ENCODE results near the gene SPEF2. TPM values are rescaled to one million over a fixed set of nuclear protein-coding genes. Genes with fewer than 3 reads are reported as not detected.

The SPEF2 gene, protein sequence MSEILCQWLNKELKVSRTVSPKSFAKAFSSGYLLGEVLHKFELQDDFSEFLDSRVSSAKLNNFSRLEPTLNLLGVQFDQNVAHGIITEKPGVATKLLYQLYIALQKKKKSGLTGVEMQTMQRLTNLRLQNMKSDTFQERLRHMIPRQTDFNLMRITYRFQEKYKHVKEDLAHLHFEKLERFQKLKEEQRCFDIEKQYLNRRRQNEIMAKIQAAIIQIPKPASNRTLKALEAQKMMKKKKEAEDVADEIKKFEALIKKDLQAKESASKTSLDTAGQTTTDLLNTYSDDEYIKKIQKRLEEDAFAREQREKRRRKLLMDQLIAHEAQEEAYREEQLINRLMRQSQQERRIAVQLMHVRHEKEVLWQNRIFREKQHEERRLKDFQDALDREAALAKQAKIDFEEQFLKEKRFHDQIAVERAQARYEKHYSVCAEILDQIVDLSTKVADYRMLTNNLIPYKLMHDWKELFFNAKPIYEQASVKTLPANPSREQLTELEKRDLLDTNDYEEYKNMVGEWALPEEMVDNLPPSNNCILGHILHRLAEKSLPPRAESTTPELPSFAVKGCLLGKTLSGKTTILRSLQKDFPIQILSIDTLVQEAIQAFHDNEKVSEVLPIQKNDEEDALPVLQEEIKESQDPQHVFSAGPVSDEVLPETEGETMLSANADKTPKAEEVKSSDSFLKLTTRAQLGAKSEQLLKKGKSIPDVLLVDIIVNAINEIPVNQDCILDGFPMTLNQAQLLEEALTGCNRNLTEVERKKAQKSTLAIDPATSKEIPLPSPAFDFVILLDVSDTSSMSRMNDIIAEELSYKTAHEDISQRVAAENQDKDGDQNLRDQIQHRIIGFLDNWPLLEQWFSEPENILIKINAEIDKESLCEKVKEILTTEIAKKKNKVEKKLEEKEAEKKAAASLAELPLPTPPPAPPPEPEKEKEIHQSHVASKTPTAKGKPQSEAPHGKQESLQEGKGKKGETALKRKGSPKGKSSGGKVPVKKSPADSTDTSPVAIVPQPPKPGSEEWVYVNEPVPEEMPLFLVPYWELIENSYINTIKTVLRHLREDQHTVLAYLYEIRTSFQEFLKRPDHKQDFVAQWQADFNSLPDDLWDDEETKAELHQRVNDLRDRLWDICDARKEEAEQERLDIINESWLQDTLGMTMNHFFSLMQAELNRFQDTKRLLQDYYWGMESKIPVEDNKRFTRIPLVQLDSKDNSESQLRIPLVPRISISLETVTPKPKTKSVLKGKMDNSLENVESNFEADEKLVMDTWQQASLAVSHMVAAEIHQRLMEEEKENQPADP (N-terminal part only)
- total RNA-seq (2013; cell fraction: nucleolus; rRNA removed) = 7.4 and 11.3 TPM in 2 replicates
- total RNA-seq (2014; rRNA removed) (0.11 TPM in 1 of 2 replicates, not detected in the other), total RNA-seq (2014; rRNA removed; fragmentation: Illumina TruSeq; extraction: Trizol) (0.05 and 0.27 TPM in 2 replicates), total RNA-seq (2021) (0.24 TPM in 1 of 2 replicates, not detected in the other), polyA plus RNA-seq (2011; rRNA removed) (2.0 and 3.9 TPM in 2 replicates), polyA plus RNA-seq (2014; fragmentation: Illumina TruSeq; extraction: Trizol) (0.07 and 0.38 TPM in 2 replicates), polyA plus RNA-seq (2014; fragmentation: Nextera tagmentation; extraction: Ambion mirVana) (under 1 TPM; 0.03 to 0.05 TPM), polyA plus RNA-seq (2014; rRNA removed) (0.14 TPM in 1 of 2 replicates, not detected in the other), polyA plus RNA-seq (2016; fragmentation: Nextera tagmentation; extraction: Ambion mirVana) (under 1 TPM in 1 of 2 experiments, not detected in 1; 0.04 TPM), polyA minus RNA-seq (2011; rRNA and poly(A)+ RNA removed) (0.77 and 1.2 TPM in 2 replicates), Bru-seq, nascent RNA (percentile 31 among the genes with signal in this experiment), BruChase-seq, experiment 1, labeled RNA remaining after a 6-hour chase (percentile 22 among the genes with signal in this experiment), BruChase-seq, experiment 2, labeled RNA remaining after a 2-hour chase (percentile 24 among the genes with signal in this experiment)
- not detected for polyA plus RNA-seq (2011; ENCODE audit: low read depth)
- 0.48 TPM in 2 replicates for polyA plus RNA-seq (2011; cell fraction: cytosol; rRNA removed)
- 3.3 and 5.0 TPM in 2 replicates for polyA plus RNA-seq (2011; cell fraction: nucleus; rRNA removed)
- polyA plus RNA-seq (2012) = 0.07 TPM in 1 of 2 replicates, not detected in the other
- not detected in 2 replicates for polyA minus RNA-seq (2011; cell fraction: cytosol; rRNA and poly(A)+ RNA removed)
- 3.4 TPM in 2 replicates for polyA minus RNA-seq (2011; cell fraction: nucleus; rRNA and poly(A)+ RNA removed)
- long read RNA-seq, experiment 1 = 0 reads
- long read RNA-seq, experiment 2, partial matches to known transcripts = 4 of 5 reads
- long read RNA-seq, experiment 2, other reads (novel, unspliced or antisense) = 1 of 5 reads

DNA sequence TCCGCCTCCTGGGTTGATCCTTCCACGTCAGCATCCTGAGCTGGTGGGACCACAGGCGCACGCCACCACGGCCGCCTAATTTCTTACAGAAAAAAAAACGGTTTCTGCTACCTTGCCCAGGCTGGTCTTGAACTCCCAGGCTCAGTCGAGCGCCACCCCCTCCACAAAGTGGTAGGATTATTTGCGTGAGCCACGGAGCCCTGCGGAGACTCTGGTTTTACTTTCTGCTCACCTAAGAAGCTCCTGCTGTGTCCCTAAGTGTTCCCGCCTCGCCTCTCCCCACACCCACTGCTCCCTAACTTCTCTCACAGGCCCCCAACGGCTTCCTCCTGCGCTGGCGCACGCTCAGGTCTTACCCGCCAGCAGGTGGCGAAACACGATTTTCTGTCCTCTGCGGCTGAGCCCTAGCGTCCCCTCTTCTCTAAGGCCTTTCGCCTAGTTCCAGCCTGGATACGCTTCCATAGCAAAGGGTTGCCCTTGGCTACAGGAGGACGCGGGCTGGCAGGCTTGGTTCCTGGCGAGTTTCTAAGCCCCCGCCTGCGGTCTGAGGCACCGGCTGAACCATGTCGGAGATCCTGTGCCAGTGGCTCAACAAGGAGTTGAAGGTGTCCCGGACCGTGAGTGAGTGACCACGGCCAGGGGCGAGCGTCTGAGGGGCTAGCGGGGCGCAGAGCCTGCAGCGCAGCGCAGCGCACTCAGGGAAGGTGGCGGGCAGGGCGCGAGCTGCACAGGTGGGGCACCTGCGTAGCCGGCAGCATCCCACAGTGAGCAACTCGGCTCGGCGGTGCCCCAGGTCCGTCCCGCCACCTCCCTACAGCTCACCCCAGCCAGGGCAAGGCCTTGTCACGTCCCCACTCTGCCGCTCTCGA is at the start of gene SPEF2:
SPEF2 (plus strand) TSS at position 429 of the 869 bp plus-strand sequence; CDS start at position 564, 135 bp downstream.
- no peak for DNase-seq (ENCODE audit: low read depth, low spot score)
- intact Hi-C loops (cut with micrococcal nuclease; ENCODE audit: unreplicated experiment) (no loop called here), in situ Hi-C loops (cut with MboI) (no loop called here)
- no peaks in the 10 kb centered on the region for H3K79me2 ChIP-seq (ENCODE audit: control insufficient read depth, insufficient read depth, low read length)
- peak; percentile 97 for ATAC-seq
- ChIA-PET POLR2A (no interaction called here), RAD21 (ENCODE audit: unreplicated experiment) (interaction anchor here (1.2 to 1.6 kb wide), 2 partner anchors 307 to 309 kb away, joined by 3 read pairs; no protein-coding TSS in a partner anchor), SMC1A (ENCODE audit: uncharacterized antibody, unreplicated experiment) (interaction anchor here (0.5 to 1.3 kb wide), 3 partner anchors 308 to 387 kb away, joined by 3 to 4 read pairs (median 3); partner anchors contain the start of gene PRLR), CTCF (interaction anchor here (0.9 to 1.8 kb wide), 7 partner anchors 9 to 309 kb away, joined by 3 to 5 read pairs (median 4); no protein-coding TSS in a partner anchor)
- no peaks in the 10 kb centered on the region for H3K4me1 ChIP-seq (ENCODE audit: control insufficient read depth, insufficient read depth, low read length)
- 0 out of 2 replicates have a peak within 1 kb of the TSS, but pooled peaks have one; percentile 44 for H3K4me2 ChIP-seq (ENCODE audit: control insufficient read depth, insufficient read depth)
- H3K9me3 ChIP-seq (replicated peaks; ENCODE audit: control insufficient read depth, insufficient read depth, low read length) = no peaks in the 10 kb centered on the region; the same call in 2 of the 3 replicates
- H3K27me3 ChIP-seq (replicated peaks in 1 of 2; ENCODE audit: control insufficient read depth in 2 of 2, insufficient read depth in 2 of 2, low read length in 1 of 2) = no peaks in the 10 kb centered on the region
- no peak within 1 kb of the TSS for H3K9ac ChIP-seq (ENCODE audit: control insufficient read depth, insufficient read depth, low read length)
- no TSS peak for BruUV-seq (replicated peaks)
- no peak for FAIRE-seq
- WGBS (ENCODE audit: insufficient coverage, insufficient replicate concordance, low lambda C conversion rate, missing lambda C conversion rate) = 24% methylated on average over 46 of the region's 55 CpGs
- no peak within 1 kb of the TSS for H3K4me3 ChIP-seq
- H3K36me3 ChIP-seq (ENCODE audit: control insufficient read depth in 2 of 2, insufficient read depth in 2 of 2, low read length in 1 of 2) = no peaks in the 10 kb centered on the region
- H4K20me1 ChIP-seq (ENCODE audit: control insufficient read depth, insufficient read depth) = no peaks in the 10 kb centered on the region
- H2AFZ ChIP-seq (ENCODE audit: control insufficient read depth, low read depth, low read length) = no peak within 1 kb of the TSS
- no peak within 1 kb of the TSS for H3K27ac ChIP-seq (ENCODE audit: control insufficient read depth, insufficient read depth)
- TF ChIP-seq RAD21 (IDR thresholded peaks at IDR 0.05; ENCODE audit: insufficient read depth, low read depth, low read length) (0 out of 2 replicates have a peak, but pooled peaks have one; percentile 5), TCF12 (IDR thresholded peaks at IDR 0.05; ENCODE audit: low read depth, low read length) (no peak), SMC3 (IDR thresholded peaks at IDR 0.05; ENCODE audit: borderline replicate concordance, low read length) (peak; percentile 38; the same call in 1 of the 2 replicates), IKZF1 (conservative IDR thresholded peaks at IDR 0.05) (peak; percentile 40)
- TF ChIP-seq, protein P1, sequence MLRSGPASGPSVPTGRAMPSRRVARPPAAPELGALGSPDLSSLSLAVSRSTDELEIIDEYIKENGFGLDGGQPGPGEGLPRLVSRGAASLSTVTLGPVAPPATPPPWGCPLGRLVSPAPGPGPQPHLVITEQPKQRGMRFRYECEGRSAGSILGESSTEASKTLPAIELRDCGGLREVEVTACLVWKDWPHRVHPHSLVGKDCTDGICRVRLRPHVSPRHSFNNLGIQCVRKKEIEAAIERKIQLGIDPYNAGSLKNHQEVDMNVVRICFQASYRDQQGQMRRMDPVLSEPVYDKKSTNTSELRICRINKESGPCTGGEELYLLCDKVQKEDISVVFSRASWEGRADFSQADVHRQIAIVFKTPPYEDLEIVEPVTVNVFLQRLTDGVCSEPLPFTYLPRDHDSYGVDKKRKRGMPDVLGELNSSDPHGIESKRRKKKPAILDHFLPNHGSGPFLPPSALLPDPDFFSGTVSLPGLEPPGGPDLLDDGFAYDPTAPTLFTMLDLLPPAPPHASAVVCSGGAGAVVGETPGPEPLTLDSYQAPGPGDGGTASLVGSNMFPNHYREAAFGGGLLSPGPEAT (IDR thresholded peaks at IDR 0.05; ENCODE audit: low read depth) = 0 out of 2 replicates have a peak, but pooled peaks have one; percentile 18
- TF ChIP-seq, protein P2, sequence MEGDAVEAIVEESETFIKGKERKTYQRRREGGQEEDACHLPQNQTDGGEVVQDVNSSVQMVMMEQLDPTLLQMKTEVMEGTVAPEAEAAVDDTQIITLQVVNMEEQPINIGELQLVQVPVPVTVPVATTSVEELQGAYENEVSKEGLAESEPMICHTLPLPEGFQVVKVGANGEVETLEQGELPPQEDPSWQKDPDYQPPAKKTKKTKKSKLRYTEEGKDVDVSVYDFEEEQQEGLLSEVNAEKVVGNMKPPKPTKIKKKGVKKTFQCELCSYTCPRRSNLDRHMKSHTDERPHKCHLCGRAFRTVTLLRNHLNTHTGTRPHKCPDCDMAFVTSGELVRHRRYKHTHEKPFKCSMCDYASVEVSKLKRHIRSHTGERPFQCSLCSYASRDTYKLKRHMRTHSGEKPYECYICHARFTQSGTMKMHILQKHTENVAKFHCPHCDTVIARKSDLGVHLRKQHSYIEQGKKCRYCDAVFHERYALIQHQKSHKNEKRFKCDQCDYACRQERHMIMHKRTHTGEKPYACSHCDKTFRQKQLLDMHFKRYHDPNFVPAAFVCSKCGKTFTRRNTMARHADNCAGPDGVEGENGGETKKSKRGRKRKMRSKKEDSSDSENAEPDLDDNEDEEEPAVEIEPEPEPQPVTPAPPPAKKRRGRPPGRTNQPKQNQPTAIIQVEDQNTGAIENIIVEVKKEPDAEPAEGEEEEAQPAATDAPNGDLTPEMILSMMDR (IDR thresholded peaks at IDR 0.05 in 2 of 3, conservative IDR thresholded peaks at IDR 0.05 in 1 of 3; ENCODE audit: control insufficient read depth in 2 of 3, extremely low read depth in 1 of 3, insufficient read depth in 1 of 3, low read depth in 3 of 3, low read length in 3 of 3) = peak; percentile 43 to 60 (median 57)
- TF ChIP-seq, protein P3, sequence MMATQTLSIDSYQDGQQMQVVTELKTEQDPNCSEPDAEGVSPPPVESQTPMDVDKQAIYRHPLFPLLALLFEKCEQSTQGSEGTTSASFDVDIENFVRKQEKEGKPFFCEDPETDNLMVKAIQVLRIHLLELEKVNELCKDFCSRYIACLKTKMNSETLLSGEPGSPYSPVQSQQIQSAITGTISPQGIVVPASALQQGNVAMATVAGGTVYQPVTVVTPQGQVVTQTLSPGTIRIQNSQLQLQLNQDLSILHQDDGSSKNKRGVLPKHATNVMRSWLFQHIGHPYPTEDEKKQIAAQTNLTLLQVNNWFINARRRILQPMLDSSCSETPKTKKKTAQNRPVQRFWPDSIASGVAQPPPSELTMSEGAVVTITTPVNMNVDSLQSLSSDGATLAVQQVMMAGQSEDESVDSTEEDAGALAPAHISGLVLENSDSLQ (IDR thresholded peaks at IDR 0.05) = no peak
